GM12874 (cell line): ENCODE measurements around the gene FAM120A.

Experiments used
- CTCF ChIP-seq: IDR thresholded peaks from 2 replicates; pipeline ENCODE4 v1.5.1; 2011; ENCODE audit warnings: low read depth, mild to moderate bottlenecking, control low read depth, low read length, moderate library complexity; ENCODE audit not compliant: insufficient read depth

Gene FAM120A

GRCh38 chr9:93533863-93534262, 82.4 kb downstream of the FAM120A start:
- TF ChIP-seq CTCF = no peak

DNA sequence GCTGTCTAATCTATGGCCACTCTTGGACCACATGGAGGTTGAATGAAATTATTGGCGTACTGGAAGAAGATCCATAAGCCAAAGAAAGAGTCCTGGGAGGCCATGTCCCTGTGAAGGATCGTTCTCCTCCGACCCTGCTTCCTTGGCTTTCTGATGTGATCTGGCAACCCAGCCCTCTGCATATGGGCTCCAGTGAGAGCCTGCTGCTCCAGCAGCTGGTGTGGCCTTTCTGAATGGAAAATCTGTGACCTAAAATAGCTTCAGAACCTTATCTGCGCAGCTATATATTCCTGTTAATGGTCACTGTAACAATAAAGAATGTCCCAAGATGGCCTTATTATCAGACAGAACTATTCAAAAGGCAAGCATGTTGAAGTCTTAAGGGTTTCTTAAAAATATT, 84.7 kb downstream of the FAM120A start:
- no peak for TF ChIP-seq CTCF

GRCh38 chr9:93536874-93537273, 85.4 kb downstream of the FAM120A start:
- no peak for TF ChIP-seq CTCF

- TF ChIP-seq CTCF = no peak
Measured at GRCh38 chr9:93540305-93540704, 88.8 kb downstream of the FAM120A start.

DNA sequence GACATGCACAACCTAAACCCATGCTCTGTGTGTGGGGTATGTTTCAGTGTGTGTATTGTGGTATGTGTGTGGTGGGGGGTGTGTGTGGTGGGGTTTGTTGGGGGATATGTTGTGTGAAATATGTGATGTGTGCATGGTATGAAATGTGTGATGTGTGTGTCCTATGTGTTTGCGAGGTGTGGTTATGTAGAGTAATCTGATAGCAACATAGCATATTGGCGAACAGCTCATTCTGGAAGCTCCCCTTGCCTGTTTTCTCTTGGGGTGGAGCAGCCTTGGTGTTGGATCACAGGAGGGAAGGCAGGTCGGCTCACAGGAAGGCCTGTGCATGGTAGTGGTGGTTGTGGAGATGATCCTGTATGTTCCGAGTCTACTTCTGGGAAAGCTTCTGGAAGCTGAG, 89.5 kb downstream of the FAM120A start:
- TF ChIP-seq CTCF = no peak

- no peak for TF ChIP-seq CTCF
Measured at GRCh38 chr9:93541581-93542349, 90.3 kb downstream of the FAM120A start.

DNA sequence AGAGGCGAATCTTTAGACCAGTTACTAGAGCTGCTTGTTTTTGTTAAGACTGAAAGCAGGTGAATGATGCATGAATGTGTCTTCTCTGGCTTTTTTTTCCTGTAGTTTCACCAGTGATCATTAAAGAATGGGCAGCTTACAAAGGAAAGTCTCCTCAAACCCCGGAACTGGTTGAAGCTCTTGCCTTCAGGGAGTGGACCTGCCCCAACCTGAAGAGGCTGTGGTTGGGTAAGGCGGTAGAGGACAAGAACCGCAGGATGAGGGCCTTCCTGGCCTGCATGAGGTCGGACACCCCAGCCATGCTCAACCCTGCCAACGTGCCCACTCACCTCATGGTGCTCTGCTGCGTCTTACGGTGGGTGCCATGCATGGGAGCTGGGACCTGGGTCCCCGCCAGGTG, 91.6 kb downstream of the FAM120A start:
- no peak for TF ChIP-seq CTCF
